ENCODE data around the gene SLC24A4. TPM values are rescaled to one million over a fixed set of nuclear protein-coding genes. Genes with fewer than 3 reads are reported as not detected.

SLC24A4 gene
- total and polyA plus RNA-seq, 12 donors, result 0.08 to 0.74 (median 0.24) TPM

GRCh38 chr14:92316937-92317336, 6.0 kb upstream of the SLC24A4 start:
- H3K27ac ChIP-seq, result no peak overlapping the region
- intact Hi-C loops (cut with DNase I), result no loop called here
- WGBS, 2 donors, result 77 to 81% methylated on average over 6 of the region's 6 CpGs
- peaks cover 0 to 42% (median 30%) of the 10 kb centered on the region in 7 donors for H3K27me3 ChIP-seq
- ATAC-seq (no peak), DNase-seq (no peak)
- H3K4me3 ChIP-seq, result no peak overlapping the region
- TF ChIP-seq, protein P1, sequence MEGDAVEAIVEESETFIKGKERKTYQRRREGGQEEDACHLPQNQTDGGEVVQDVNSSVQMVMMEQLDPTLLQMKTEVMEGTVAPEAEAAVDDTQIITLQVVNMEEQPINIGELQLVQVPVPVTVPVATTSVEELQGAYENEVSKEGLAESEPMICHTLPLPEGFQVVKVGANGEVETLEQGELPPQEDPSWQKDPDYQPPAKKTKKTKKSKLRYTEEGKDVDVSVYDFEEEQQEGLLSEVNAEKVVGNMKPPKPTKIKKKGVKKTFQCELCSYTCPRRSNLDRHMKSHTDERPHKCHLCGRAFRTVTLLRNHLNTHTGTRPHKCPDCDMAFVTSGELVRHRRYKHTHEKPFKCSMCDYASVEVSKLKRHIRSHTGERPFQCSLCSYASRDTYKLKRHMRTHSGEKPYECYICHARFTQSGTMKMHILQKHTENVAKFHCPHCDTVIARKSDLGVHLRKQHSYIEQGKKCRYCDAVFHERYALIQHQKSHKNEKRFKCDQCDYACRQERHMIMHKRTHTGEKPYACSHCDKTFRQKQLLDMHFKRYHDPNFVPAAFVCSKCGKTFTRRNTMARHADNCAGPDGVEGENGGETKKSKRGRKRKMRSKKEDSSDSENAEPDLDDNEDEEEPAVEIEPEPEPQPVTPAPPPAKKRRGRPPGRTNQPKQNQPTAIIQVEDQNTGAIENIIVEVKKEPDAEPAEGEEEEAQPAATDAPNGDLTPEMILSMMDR (IDR thresholded peaks at IDR 0.05), result no peak
- H3K9me3 ChIP-seq, result no peaks in the 10 kb centered on the region
- no peaks in the 10 kb centered on the region for H3K4me1 ChIP-seq
- no peaks in the 10 kb centered on the region for H3K36me3 ChIP-seq

DNA sequence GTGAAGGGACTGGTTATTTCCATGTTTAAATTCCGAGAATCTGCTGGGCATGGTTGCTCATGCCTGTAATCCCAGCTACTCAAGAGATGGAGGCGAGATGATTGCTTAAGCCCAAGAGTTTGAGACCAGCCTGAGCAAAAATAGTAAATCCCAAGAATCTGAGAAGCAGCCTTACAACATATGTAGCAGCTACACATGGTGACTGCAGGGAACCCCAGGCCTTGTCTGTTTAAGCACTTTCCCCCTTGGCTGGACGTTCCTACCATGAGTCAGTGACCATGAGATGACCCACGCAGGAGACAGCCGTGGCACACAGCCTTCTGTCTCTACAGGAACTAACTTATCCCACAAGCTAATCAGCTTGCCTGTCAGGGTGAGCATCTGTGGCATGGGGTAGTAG, 5.5 kb upstream of the SLC24A4 start:
- ATAC-seq (no peak), DNase-seq (no peak)
- H3K4me3 ChIP-seq, result no peak overlapping the region
- 61 to 65% methylated on average over 5 of the region's 5 CpGs for WGBS, 2 donors
- TF ChIP-seq, protein P1 (IDR thresholded peaks at IDR 0.05), result no peak
- H3K4me1 ChIP-seq, result peaks cover 0 to 4% (median 0%) of the 10 kb centered on the region in 9 donors
- intact Hi-C loops (cut with DNase I), result no loop called here
- H3K27me3 ChIP-seq, result peaks cover 0 to 47% (median 36%) of the 10 kb centered on the region in 7 donors
- H3K27ac ChIP-seq, result no peak overlapping the region
- no peaks in the 10 kb centered on the region for H3K9me3 ChIP-seq
- H3K36me3 ChIP-seq, result no peaks in the 10 kb centered on the region

- Histone ChIP-seq H3K36me3 (no peaks in the 10 kb centered on the region), H3K4me3 (no peak overlapping the region), H3K9me3 (no peaks in the 10 kb centered on the region), H3K27me3 (peaks cover 8 to 88% (median 76%) of the 10 kb centered on the region in 7 donors), H3K4me1 (peaks cover 0 to 19% (median 12%) of the 10 kb centered on the region in 9 donors), H3K27ac (no peak overlapping the region)
- WGBS, 2 donors, result 51 to 52% methylated on average over 6 of the region's 6 CpGs
- ATAC-seq (no peak), DNase-seq (no peak)
- TF ChIP-seq, protein P1 (IDR thresholded peaks at IDR 0.05), result no peak
- intact Hi-C loops (cut with DNase I), result no loop called here
These were observed 1.3 kb upstream of the SLC24A4 start for GRCh38 chr14:92321701-92322100.

DNA sequence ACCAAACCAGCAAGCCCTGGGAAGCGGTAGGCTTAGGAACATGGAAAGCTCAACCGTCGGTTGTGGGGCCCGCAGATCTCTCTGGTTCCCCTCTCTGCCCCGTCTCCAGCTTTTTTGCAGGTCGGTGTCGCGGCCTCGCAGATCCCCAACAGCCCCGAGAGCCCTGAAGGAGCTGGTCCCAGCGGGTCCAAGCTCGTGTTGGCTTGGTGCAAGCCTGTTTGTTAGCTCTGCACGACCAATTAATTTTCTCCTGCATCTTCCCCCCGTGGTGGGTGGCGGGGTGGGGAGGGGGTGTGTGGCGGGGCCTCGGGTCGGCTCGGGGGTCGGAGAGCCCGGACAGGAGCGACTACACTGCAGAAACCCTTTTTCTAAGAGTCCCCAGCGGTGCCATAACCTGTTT, 449 bp upstream of the SLC24A4 start:
- no peak for ATAC-seq
- Histone ChIP-seq H3K9me3 (no peaks in the 10 kb centered on the region), H3K27me3 (peaks cover 8 to 95% (median 80%) of the 10 kb centered on the region in 7 donors), H3K27ac (no peak overlapping the region), H3K4me1 (peaks cover 0 to 19% (median 12%) of the 10 kb centered on the region in 9 donors), H3K36me3 (no peaks in the 10 kb centered on the region), H3K4me3 (peak overlapping the region in 5 of 10 donors; percentile 43 to 51 (median 49))
- TF ChIP-seq, protein P1 (IDR thresholded peaks at IDR 0.05), result no peak
- no peak for DNase-seq
- WGBS, 2 donors, result 4% methylated on average over 23 of the region's 23 CpGs
- intact Hi-C loops (cut with DNase I), result no loop called here

Data from heart right ventricle (tissue), 16 donors.